Vagina (tissue), 2 donors: Measurements from ENCODE around the gene LCN15. TPM values are rescaled to one million over a fixed set of nuclear protein-coding genes. Genes with fewer than 3 reads are reported as not detected.
A peak's percentile ranks its signal among the peaks of the same experiment; 100 is the strongest.

ENCODE experiments used
- DNase-seq, 2 donors: peaks; one replicate each; pipeline ENCODE4 v3.0.0-alpha.2; 2017; ENCODE audit errors: extremely low spot score in 2 of 2
- H3K27ac ChIP-seq: fragments of 200-600 bp; sonication (generic); one replicate; pipeline ENCODE4 v1.5.1; 2019
- H3K27me3 ChIP-seq: fragments of 200-600 bp; sonication (generic); one replicate; pipeline ENCODE4 v1.5.1; 2019
- H3K36me3 ChIP-seq, 2 donors: fragments of 200-600 bp; sonication (generic); one replicate each; pipeline ENCODE4 v1.5.1; 2017 to 2019
- H3K4me1 ChIP-seq: fragments of 200-600 bp; sonication (generic); one replicate; pipeline ENCODE4 v1.5.1; 2019
- H3K4me3 ChIP-seq, 2 donors: fragments of 200-600 bp; sonication (generic); 1 replicate in 1 of 2; 2 replicates in 1 of 2; pipeline ENCODE4 v1.5.1; 2016 to 2019
- H3K9me3 ChIP-seq: fragments of 200-600 bp; sonication (generic); one replicate; pipeline ENCODE4 v1.5.1; 2019
- POLR2A ChIP-seq, 2 donors: fragments of 450-650 bp; IDR thresholded peaks; one replicate each; pipeline ENCODE4 v1.6.1; 2017; ENCODE audit warnings: antibody characterized with exemption in 2 of 2, mild to moderate bottlenecking in 2 of 2, moderate library complexity in 2 of 2
- POLR2AphosphoS5 ChIP-seq, 2 donors: sonication (generic); formaldehyde crosslinking; IDR thresholded peaks; one replicate each; pipeline ENCODE4 v1.9.0; 2017; ENCODE audit warnings: antibody characterized with exemption in 2 of 2, mild to moderate bottlenecking in 2 of 2, low read depth in 1 of 2; ENCODE audit not compliant: insufficient read depth in 1 of 2
- intact Hi-C: fragments of 100-400 bp; cut with DNase I; formaldehyde crosslinking; loops from one replicate; pipeline ENCODE4 v1.15.1; 2023
- total RNA-seq: library from RNA; depleted of rRNA; stranded (reverse); fragments of >200 nt; gene quantifications from one replicate; pipeline ENCODE4 v1.2.3, GENCODE V29; 2016
- TF ChIP-seq, protein P1 (sequence below), 3 experiments: fragments of 450-650 bp in 2 of 3; fragments of 200-600 bp in 1 of 3; sonication (generic) in 1 of 3; IDR thresholded peaks; one replicate each; pipeline ENCODE4 v1.5.1; 2017 to 2019; ENCODE audit warnings: antibody characterized with exemption in 3 of 3, mild to moderate bottlenecking in 2 of 3, moderate library complexity in 2 of 3

LCN15 gene
- total RNA-seq, 1 donor from 2014 or later = not detected

DNA sequence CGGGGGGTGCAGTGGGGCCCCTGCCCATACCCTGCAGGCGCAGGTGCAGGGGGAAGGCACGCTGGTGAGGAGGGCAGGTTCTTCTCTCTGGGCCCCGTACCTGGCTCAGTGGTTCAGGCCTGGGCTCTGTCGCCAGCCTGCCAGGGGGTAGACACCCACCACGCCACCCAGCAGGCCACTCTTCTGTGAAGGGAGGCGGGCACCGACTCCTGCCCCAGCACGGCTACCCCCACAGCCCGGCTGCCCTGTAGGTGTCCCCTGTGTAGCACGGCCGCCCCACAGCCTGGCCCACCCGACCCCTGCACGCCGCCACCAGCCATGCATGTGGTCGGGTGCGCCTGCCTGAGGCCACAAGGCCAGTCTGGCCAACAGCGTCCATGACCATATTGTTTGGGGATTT is 17.7 kb downstream of the LCN15 start:
- H3K4me3 ChIP-seq = no peak overlapping the region
- no peaks in the 10 kb centered on the region for H3K36me3 ChIP-seq
- peaks cover 3% of the 10 kb centered on the region for H3K27me3 ChIP-seq
- intact Hi-C loops = no loop called here
- no peak for DNase-seq
- TF ChIP-seq, protein P1, sequence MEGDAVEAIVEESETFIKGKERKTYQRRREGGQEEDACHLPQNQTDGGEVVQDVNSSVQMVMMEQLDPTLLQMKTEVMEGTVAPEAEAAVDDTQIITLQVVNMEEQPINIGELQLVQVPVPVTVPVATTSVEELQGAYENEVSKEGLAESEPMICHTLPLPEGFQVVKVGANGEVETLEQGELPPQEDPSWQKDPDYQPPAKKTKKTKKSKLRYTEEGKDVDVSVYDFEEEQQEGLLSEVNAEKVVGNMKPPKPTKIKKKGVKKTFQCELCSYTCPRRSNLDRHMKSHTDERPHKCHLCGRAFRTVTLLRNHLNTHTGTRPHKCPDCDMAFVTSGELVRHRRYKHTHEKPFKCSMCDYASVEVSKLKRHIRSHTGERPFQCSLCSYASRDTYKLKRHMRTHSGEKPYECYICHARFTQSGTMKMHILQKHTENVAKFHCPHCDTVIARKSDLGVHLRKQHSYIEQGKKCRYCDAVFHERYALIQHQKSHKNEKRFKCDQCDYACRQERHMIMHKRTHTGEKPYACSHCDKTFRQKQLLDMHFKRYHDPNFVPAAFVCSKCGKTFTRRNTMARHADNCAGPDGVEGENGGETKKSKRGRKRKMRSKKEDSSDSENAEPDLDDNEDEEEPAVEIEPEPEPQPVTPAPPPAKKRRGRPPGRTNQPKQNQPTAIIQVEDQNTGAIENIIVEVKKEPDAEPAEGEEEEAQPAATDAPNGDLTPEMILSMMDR (IDR thresholded peaks at IDR 0.05) = no peak
- TF ChIP-seq POLR2A (IDR thresholded peaks at IDR 0.05) = no peak
- TF ChIP-seq POLR2AphosphoS5 (IDR thresholded peaks at IDR 0.05; ENCODE audit: insufficient read depth in 1 of 2, low read depth in 1 of 2) = no peak
- H3K27ac ChIP-seq = no peak overlapping the region
- H3K4me1 ChIP-seq = peaks cover 23% of the 10 kb centered on the region
- no peaks in the 10 kb centered on the region for H3K9me3 ChIP-seq

DNA sequence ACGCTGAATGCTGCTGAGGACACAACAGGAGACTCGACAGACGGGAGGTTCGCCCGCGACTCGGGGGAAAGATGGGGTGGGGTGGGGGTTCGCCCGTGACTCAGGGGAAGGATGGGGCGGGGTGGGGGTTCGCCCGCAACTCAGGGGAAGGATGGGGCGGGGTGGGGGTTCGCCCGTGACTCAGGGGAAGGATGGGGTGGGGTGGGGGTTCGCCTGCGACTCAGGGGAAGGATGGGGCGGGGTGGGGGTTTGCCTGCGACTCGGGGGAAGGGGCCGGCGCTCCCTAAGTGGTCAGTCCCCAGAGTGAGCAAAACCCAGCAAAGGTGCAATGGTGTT is 18.2 kb downstream of the LCN15 start:
- no peak for TF ChIP-seq POLR2A (IDR thresholded peaks at IDR 0.05)
- no peak for TF ChIP-seq POLR2AphosphoS5 (IDR thresholded peaks at IDR 0.05; ENCODE audit: insufficient read depth in 1 of 2, low read depth in 1 of 2)
- TF ChIP-seq, protein P1 (IDR thresholded peaks at IDR 0.05) = no peak
- intact Hi-C loops = no loop called here
- H3K27me3 ChIP-seq = peaks cover 3% of the 10 kb centered on the region
- no peak for DNase-seq
- H3K27ac ChIP-seq = no peak overlapping the region
- peaks cover 27% of the 10 kb centered on the region for H3K4me1 ChIP-seq
- H3K9me3 ChIP-seq = no peaks in the 10 kb centered on the region
- H3K36me3 ChIP-seq = no peaks in the 10 kb centered on the region
- H3K4me3 ChIP-seq = no peak overlapping the region

DNA sequence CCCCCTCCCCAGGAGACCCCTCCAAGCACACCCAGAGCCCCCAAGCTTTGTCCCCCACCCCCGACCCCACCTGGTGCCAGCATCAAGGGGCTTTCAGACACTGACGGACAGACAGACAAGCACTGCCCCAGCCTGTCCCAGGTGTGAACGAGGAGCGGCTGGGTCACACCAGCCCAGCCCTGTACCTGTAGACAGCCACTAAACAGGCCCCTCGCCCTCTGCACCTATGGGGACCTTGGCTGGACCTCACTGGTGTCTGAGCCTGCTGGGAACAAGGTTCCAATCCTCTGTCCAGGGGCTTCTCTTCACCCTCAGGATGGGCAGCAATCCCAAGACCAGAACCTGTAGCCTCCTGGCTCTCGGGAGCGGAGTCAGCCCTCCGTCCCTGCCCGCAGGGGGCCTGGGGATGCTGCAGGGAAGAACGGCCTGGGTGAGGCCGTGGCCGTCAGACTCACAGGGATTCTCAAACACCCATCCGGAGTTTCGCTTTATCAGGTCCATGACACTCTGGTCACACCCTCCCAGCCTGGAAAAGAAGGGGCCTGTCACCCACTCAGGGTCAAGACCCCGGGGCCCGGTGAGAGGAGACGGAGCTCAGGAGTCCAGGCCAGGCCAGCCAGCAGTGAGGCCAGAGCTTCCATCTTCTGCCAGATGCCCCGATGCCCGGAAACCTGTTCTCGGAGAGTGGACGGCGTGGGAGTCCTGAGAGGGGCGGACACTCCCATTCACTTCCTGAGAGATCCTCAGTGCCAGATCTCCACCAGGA is 18.7 kb downstream of the LCN15 start:
- intact Hi-C loops = no loop called here
- Histone ChIP-seq H3K36me3 (no peaks in the 10 kb centered on the region), H3K4me3 (peak overlapping the region in 1 of 2 donors; percentile 4), H3K27me3 (peaks cover 3% of the 10 kb centered on the region), H3K9me3 (no peaks in the 10 kb centered on the region), H3K27ac (no peak overlapping the region), H3K4me1 (peaks cover 33% of the 10 kb centered on the region)
- TF ChIP-seq POLR2A (IDR thresholded peaks at IDR 0.05) (no peak), POLR2AphosphoS5 (IDR thresholded peaks at IDR 0.05; ENCODE audit: insufficient read depth in 1 of 2, low read depth in 1 of 2) (no peak)
- TF ChIP-seq, protein P1 (IDR thresholded peaks at IDR 0.05) = no peak
- DNase-seq = no peak

DNA sequence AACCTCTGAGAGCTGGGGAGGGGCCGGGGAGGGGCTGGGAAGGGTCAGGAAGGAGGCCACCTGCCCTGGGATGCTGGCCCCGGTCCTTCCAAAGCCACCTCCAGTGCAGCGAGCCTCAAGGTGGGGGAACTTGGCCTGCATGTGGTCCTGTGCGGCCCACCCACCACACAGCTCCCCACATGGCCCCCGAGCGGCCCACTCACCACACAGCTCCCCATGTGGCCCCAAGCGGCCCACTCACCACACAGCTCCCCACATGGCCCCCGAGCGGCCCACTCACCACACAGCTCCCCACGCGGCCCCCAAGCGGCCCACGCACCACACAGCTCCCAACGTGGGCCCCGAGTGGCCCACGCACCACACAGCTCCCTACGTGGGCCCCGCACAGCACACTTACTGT is 19.5 kb downstream of the LCN15 start:
- Histone ChIP-seq H3K4me3 (peak overlapping the region in 1 of 2 donors; percentile 4), H3K27ac (no peak overlapping the region)

More for the DNA sequence above, 19.5 kb downstream of the LCN15 start:
- TF ChIP-seq POLR2AphosphoS5 (IDR thresholded peaks at IDR 0.05; ENCODE audit: insufficient read depth in 1 of 2, low read depth in 1 of 2) = no peak
- TF ChIP-seq, protein P1 (IDR thresholded peaks at IDR 0.05) = no peak
- TF ChIP-seq POLR2A (IDR thresholded peaks at IDR 0.05) = no peak
- Histone ChIP-seq H3K27me3 (peaks cover 3% of the 10 kb centered on the region), H3K9me3 (no peaks in the 10 kb centered on the region), H3K36me3 (no peaks in the 10 kb centered on the region), H3K4me1 (peaks cover 33% of the 10 kb centered on the region)
- intact Hi-C loops = no loop called here
- no peak for DNase-seq
